Glomerular endothelial cell (primary cell): ENCODE measurements around the gene ITIH6. TPM values are rescaled to one million over a fixed set of nuclear protein-coding genes. Genes with fewer than 3 reads are reported as not detected.
"Not testable (repeated sequence)": the region's sequence is repeated elsewhere in the genome, so short reads cannot be mapped to it uniquely, and the experiment has no call there.

Experiments
- DNase-seq: peaks from one replicate; pipeline ENCODE4 v3.0.0-alpha.2; 2011; ENCODE audit warnings: low read depth, low spot score; ENCODE audit errors: extremely low read depth
- total RNA-seq: library from RNA; depleted of rRNA; stranded (reverse); fragments of >200 nt; gene quantifications from 2 replicates; pipeline ENCODE4 v1.2.3, GENCODE V29; 2015

ITIH6 gene
- total RNA-seq, 1 donor from 2014 or later: under 0.01 TPM

GRCh38 chrX:54738567-54738966, 59.5 kb downstream of the ITIH6 start:
- not testable (repeated sequence) for DNase-seq

DNA sequence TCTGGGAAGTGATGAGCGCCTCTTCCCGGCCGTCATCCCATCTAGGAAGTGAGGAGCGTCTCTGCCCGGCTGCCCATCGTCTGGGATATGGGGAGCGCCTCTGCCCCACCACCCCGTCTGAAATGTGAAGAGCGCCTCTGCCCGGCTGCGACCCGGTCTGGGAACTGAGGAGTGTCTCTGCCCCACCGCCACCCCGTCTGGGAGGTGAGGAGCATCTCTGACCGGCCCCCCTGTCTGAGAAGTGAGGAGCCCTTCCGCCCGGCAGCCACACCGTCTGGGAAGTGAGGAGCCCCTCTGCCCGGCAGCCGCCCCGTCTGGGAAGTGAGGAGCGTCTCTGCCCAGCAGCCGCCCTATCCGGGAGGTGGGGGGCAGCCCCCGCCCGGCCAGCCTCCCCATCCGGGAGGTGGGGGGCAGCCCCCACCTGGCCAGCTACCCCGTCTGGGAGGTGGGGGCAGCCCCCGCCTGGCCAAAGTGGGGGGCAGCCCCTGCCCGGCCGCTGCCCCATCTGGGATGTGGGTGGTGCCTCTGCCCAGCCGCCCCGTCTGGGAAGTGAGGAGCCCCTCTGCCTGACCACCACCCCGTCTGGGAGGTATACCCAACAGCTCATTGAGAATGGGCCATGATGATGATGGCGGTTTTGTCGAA, 61.6 kb downstream of the ITIH6 start:
- DNase-seq: not testable (repeated sequence)

- DNase-seq: no peak
Measured at GRCh38 chrX:54721424-54721823, 76.6 kb downstream of the ITIH6 start.

DNA sequence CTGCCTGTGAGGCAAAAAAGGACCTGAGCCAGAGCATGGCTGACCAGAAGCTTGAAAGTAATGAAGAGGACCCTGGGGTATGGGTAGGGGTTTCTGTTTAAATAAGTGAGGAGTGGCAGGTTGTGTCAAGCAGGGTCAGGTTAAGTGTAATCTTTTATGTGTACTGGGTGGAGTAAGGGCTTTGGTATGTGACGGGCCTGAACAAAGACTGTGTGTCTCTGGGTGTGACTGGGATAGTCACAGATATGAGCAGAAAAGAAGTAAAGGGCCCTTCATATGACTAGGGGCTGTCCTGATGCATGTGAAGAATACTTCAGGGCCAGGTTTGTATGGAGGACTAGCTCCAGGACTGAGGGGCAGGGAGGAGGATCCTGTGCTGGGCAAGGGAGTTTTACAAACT, 82.4 kb downstream of the ITIH6 start:
- DNase-seq: no peak

DNA sequence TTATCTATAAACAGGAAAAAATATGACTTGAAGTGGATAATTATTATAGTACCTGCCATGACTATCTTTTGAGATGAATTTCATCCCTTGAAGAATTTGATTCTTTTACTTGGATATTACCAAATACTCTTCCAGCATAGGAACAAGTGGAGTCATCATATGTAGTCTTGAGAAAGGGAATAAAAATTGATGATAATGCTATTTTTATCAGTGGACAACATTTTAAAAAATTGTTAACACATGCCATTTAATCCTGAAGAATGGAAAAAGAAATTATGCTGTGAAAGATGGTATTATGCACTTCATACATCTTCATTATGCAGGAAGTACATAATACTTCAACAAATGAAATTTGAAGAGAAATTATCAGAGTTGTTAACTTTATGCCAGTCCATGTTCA, 83.6 kb downstream of the ITIH6 start:
- DNase-seq: no peak

DNA sequence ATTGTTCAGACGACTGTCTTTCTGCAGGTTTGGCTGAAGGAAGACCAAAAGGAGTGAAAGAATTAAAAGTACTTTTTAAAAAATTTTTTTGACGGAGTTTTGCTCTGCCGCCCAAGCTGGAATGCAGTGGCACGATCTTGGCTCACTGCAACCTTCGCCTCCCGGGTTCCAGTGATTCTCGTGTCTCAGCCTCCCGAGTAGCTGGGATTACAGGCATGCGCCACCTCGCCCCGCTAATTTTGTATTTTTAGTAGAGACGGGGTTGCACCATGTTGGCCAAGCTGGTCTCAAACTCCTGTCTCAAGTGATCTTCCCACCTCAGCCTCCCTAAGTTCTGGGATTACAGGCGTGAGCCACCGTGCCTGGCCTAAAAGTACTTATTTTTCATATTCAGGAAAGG, 86.3 kb downstream of the ITIH6 start:
- DNase-seq: no peak

DNA sequence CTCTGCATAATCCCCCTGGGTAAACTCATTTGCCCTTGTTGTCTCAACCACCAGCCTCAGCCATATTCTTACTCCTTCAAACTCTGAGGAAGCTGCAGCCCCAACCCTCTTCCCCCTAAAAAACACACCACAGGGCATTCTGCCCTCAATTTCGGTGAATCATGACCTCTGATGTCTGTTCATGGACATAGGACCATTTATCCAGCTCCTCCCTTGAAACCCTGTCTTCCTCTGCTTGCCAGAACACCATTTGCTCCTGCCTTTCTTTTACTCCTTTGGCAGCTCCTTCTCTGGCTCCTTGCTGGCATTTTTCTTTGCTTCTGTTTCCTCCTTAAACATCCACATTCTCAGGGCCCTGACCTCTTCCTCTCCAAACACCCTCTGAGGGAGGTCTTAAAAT, 87.1 kb downstream of the ITIH6 start:
- DNase-seq: no peak

- DNase-seq: no peak
Measured at GRCh38 chrX:54708404-54708803, 89.7 kb downstream of the ITIH6 start.

Other genes starting within 250 kb of the ITIH6 start
- 361 and 403 TPM in 2 replicates for gene MAGED2, start 9.5 kb upstream of the ITIH6 start, total RNA-seq
- gene TRO, start 122.6 kb upstream of the ITIH6 start, total RNA-seq: 9.5 and 15.0 TPM in 2 replicates
- not detected in 2 replicates for gene PFKFB1, start 195.9 kb upstream of the ITIH6 start, total RNA-seq
- gene APEX2, start 202.1 kb upstream of the ITIH6 start, total RNA-seq: 17.5 and 17.6 TPM in 2 replicates
- gene ALAS2, start 232.7 kb upstream of the ITIH6 start, total RNA-seq: not detected in 2 replicates